Suprapubic skin (tissue), 4 donors: Measurements from ENCODE around the gene CCDC184. TPM values are rescaled to one million over a fixed set of nuclear protein-coding genes. Genes with fewer than 3 reads are reported as not detected.
A peak's percentile ranks its signal among the peaks of the same experiment; 100 is the strongest.

Experiments
- DNase-seq, 2 donors: peaks; one replicate each; pipeline ENCODE4 v3.0.0-alpha.2; 2019; ENCODE audit warnings: low spot score in 2 of 2
- H3K27ac ChIP-seq: fragments of 200-600 bp; sonication (generic); one replicate; pipeline ENCODE4 v1.5.1; 2019
- H3K27me3 ChIP-seq: fragments of 200-600 bp; sonication (generic); one replicate; pipeline ENCODE4 v1.5.1; 2019
- H3K36me3 ChIP-seq: fragments of 200-600 bp; sonication (generic); one replicate; pipeline ENCODE4 v1.5.1; 2019
- H3K4me1 ChIP-seq: fragments of 200-600 bp; sonication (generic); one replicate; pipeline ENCODE4 v1.5.1; 2019
- H3K4me3 ChIP-seq: fragments of 200-600 bp; sonication (generic); one replicate; pipeline ENCODE4 v1.5.1; 2019; ENCODE audit warnings: mild to moderate bottlenecking
- H3K9me3 ChIP-seq: fragments of 200-600 bp; sonication (generic); one replicate; pipeline ENCODE4 v1.5.1; 2019
- EP300 ChIP-seq: sonication (generic); formaldehyde crosslinking; IDR thresholded peaks from one replicate; pipeline ENCODE4 v1.6.1; 2017; ENCODE audit warnings: antibody characterized with exemption
- POLR2A ChIP-seq, 2 donors: fragments of 450-650 bp; IDR thresholded peaks; one replicate each; pipeline ENCODE4 v1.6.1; 2017; ENCODE audit warnings: antibody characterized with exemption in 2 of 2, mild to moderate bottlenecking in 2 of 2, moderate library complexity in 2 of 2
- POLR2AphosphoS5 ChIP-seq, 3 donors: sonication (generic); formaldehyde crosslinking; IDR thresholded peaks; one replicate each; pipeline ENCODE4 v1.6.1; 2017; ENCODE audit warnings: antibody characterized with exemption in 3 of 3
- WGBS: methylation state at CpG from one replicate; pipeline ENCODE4 v1.1.5; 2018; 5-methylcytosine and 5-hydroxymethylcytosine counted together
- total RNA-seq, 4 donors: library from RNA; depleted of rRNA; stranded (reverse); fragments of >200 nt; gene quantifications; one replicate each; pipeline ENCODE4 v1.1.0, GENCODE V29; 2016
- TF ChIP-seq, protein P1 (sequence below), 2 donors: fragments of 200-600 bp in 1 of 2; fragments of 450-650 bp in 1 of 2; sonication (generic) in 1 of 2; IDR thresholded peaks; one replicate each; pipeline ENCODE4 v1.5.1; 2016 to 2019; ENCODE audit warnings: antibody characterized with exemption in 2 of 2, mild to moderate bottlenecking in 1 of 2, moderate library complexity in 1 of 2

The CCDC184 gene
- total RNA-seq, 4 donors from 2014 or later: 0.19 to 0.83 (median 0.60) TPM

DNA sequence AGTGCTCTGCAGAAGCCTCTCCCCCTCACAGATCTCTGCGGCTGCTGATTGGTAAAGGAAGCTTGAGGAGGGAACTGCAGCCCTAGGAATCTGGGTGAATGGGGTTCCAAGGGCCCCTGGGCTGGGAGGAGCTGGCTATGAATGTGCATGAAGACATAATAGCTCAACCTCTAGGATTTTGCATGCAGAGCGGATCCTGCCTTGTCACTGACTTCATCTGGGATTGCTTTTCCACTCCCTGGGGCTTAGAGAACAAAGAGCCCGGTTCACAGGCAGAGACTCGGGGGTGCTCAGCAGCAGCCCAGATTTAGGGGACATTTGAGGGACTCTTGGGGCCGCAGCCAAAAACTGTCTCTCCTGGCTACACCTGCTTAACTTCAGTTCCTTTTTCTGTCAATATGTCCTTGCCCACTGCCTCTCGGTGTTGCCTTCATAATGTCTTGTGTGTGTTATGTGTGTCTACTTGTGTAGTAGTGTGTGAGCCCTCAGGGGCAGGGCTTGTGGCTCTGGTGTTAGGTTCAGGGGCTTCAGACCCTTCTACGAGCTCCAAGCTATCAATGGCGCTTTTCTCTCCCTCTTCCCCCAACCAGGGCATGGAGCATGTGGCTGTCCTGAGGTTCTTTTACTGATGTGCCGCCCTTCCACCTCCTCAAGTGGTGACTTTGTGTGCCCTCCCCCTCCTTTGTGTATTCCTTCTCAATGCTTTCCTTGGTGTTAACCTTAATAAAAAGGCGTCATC is 1.9 kb downstream of the CCDC184 start:
- H3K36me3 ChIP-seq: no peaks in the 10 kb centered on the region
- DNase-seq: no peak
- H3K27ac ChIP-seq: no peak overlapping the region
- no peak overlapping the region for H3K4me3 ChIP-seq
- no peaks in the 10 kb centered on the region for H3K9me3 ChIP-seq
- TF ChIP-seq EP300 (no peak), POLR2A (IDR thresholded peaks at IDR 0.05) (no peak), POLR2AphosphoS5 (IDR thresholded peaks at IDR 0.05) (no peak)
- TF ChIP-seq, protein P1, sequence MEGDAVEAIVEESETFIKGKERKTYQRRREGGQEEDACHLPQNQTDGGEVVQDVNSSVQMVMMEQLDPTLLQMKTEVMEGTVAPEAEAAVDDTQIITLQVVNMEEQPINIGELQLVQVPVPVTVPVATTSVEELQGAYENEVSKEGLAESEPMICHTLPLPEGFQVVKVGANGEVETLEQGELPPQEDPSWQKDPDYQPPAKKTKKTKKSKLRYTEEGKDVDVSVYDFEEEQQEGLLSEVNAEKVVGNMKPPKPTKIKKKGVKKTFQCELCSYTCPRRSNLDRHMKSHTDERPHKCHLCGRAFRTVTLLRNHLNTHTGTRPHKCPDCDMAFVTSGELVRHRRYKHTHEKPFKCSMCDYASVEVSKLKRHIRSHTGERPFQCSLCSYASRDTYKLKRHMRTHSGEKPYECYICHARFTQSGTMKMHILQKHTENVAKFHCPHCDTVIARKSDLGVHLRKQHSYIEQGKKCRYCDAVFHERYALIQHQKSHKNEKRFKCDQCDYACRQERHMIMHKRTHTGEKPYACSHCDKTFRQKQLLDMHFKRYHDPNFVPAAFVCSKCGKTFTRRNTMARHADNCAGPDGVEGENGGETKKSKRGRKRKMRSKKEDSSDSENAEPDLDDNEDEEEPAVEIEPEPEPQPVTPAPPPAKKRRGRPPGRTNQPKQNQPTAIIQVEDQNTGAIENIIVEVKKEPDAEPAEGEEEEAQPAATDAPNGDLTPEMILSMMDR (IDR thresholded peaks at IDR 0.05): no peak
- peaks cover 53% of the 10 kb centered on the region for H3K27me3 ChIP-seq
- H3K4me1 ChIP-seq: peaks cover 37% of the 10 kb centered on the region
- 42% methylated on average over 10 of the region's 10 CpGs for WGBS

DNA sequence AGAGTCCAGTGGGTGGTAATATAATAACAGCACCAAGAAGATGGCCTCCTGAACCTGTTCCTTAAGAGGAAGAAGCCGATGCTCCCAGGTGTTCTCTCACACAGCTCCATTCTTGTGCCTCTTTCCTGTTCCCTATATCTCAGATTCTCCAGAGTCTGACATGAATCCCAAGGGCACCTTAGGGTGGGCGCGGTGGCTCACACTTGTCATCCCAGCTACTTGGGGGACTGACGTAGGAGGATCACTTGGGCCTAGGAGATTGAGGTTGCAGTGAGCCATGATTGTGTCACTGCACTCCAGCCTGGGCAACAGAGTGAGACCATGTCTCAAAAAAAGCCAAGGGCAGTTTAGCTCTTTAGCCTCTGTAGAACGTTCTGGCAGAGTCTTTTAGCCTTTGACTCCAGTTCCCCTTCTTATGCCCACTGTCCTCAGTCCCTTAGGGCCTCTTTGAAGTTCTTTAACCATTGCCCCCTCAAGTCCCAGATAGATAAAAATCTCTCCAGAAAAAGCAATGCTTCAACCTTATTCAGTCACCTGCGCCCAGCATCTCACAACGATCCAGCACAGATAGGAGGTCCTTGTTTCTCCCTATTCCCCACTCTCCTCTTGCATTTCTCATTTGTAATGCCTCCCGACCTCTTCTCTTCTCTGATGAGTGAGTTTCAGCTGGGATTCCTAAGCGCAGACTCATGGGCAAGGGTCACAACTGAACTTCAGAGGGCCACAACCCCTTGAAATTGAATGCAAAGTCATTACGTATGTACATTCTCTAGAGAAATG is 4.7 kb downstream of the CCDC184 start:
- Histone ChIP-seq H3K9me3 (no peaks in the 10 kb centered on the region), H3K4me1 (peaks cover 32% of the 10 kb centered on the region), H3K27me3 (peaks cover 33% of the 10 kb centered on the region), H3K36me3 (no peaks in the 10 kb centered on the region), H3K27ac (no peak overlapping the region), H3K4me3 (no peak overlapping the region)
- 91% methylated on average over 10 of the region's 10 CpGs for WGBS
- TF ChIP-seq POLR2A (IDR thresholded peaks at IDR 0.05) (no peak), EP300 (no peak), POLR2AphosphoS5 (IDR thresholded peaks at IDR 0.05) (no peak)
- TF ChIP-seq, protein P1 (IDR thresholded peaks at IDR 0.05): no peak
- no peak for DNase-seq

DNA sequence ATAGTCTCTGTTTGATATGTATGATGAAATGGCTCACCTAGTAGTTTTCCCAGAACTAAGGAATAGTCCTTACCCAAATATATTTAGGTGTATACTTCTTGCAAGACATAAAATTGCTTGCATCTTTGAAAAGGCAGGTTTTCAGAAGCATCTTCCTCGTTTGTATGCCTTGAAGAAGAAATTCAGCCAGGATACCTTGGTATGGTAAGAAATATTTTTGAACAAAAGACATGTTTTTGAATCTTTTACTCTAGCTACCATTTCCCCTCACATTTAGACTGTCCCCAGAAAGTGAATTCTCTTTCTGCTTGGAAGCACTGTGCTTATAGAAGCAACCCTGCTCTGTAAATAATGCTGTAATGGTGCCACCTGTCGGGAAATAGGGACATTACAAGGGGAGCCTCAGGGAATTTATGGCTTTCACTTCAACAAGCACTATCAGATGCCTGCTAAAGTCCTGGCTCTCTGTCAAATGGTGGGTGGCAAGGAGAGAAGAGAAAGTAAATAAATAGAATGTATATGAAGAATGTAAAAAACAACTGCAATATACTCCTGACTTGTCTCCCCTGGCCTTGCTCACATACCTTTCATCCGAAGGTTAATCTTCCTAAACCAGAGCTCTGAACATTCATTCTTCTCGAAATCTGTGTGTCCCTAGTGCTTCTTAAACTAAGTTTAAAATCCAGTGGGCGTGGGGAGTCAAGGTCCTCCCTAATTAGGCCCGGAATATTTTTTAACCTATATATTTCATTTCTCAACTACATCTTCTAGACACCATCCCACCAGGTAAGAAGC is 6.1 kb downstream of the CCDC184 start:
- Histone ChIP-seq H3K4me1 (peaks cover 18% of the 10 kb centered on the region), H3K4me3 (no peak overlapping the region), H3K9me3 (no peaks in the 10 kb centered on the region), H3K36me3 (no peaks in the 10 kb centered on the region), H3K27ac (no peak overlapping the region), H3K27me3 (peaks cover 18% of the 10 kb centered on the region)
- no peak for DNase-seq
- WGBS: 36% methylated on average over 6 of the region's 6 CpGs
- TF ChIP-seq, protein P1 (IDR thresholded peaks at IDR 0.05): peak; percentile 57 to 88
- TF ChIP-seq POLR2AphosphoS5 (IDR thresholded peaks at IDR 0.05): no peak

DNA sequence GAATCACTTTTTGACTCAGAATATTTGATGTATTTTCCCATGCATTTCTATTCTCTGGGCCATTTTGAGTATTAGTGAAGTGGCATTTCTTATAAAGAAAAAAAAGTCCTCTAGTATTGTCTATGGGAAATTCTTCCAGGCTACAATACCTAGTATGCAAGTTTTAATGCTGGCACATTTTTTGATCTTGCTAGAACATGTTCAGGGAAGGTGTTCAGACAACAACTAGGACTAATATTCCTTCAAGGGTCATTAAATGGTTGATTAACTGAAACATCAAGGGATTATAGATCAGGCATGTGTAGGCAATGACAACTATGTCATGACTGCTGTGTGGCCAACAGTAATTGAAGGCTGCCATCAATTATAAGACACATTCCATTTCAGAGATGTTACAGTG is 7.7 kb downstream of the CCDC184 start:
- no peaks in the 10 kb centered on the region for H3K36me3 ChIP-seq
- no peak overlapping the region for H3K27ac ChIP-seq
- H3K27me3 ChIP-seq: peaks cover 3% of the 10 kb centered on the region
- DNase-seq: no peak
- no peaks in the 10 kb centered on the region for H3K9me3 ChIP-seq
- H3K4me1 ChIP-seq: peaks cover 8% of the 10 kb centered on the region
- no peak for TF ChIP-seq EP300
- TF ChIP-seq, protein P1 (IDR thresholded peaks at IDR 0.05): no peak
- TF ChIP-seq POLR2AphosphoS5 (IDR thresholded peaks at IDR 0.05): no peak
- TF ChIP-seq POLR2A (IDR thresholded peaks at IDR 0.05): no peak
- no peak overlapping the region for H3K4me3 ChIP-seq

DNA sequence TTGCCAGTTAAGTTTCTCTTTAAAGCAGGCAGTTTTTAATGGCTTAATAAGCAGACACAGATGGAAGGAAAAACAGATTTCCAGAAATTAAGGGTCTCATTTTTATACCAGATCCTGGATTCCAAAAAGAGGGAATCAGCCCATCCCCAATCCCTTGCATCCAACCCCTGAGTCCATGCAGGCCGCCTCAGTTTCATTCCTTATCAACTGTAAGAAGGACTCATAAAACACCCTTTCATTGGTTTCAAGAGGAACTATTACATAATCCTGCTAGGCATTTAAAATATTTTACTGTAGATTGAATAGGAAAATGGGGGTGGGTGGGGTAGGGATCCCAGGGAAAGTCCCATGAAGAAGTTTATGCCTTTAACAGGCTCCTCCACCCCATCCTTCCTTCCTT is 9.4 kb downstream of the CCDC184 start:
- H3K4me1 ChIP-seq: peaks cover 15% of the 10 kb centered on the region
- TF ChIP-seq POLR2AphosphoS5 (IDR thresholded peaks at IDR 0.05) (no peak), POLR2A (IDR thresholded peaks at IDR 0.05) (no peak), EP300 (no peak)
- TF ChIP-seq, protein P1 (IDR thresholded peaks at IDR 0.05): no peak
- H3K36me3 ChIP-seq: no peaks in the 10 kb centered on the region
- H3K27ac ChIP-seq: no peak overlapping the region
- H3K9me3 ChIP-seq: no peaks in the 10 kb centered on the region
- no peak for DNase-seq
- no peak overlapping the region for H3K4me3 ChIP-seq
- no peaks in the 10 kb centered on the region for H3K27me3 ChIP-seq
- 66% methylated on average over 1 of the region's 1 CpG for WGBS
